UCSD-AML1 (cell line): ENCODE measurements around the gene CYP2A7.
"Not testable (repeated sequence)": the region's sequence is repeated elsewhere in the genome, so short reads cannot be mapped to it uniquely, and the experiment has no call there.

Experiments
- DNase-seq: peaks from one replicate; lab custom pipeline; 2025; ENCODE audit not compliant: unreplicated experiment; lab: John Stamatoyannopoulos, UW

The CYP2A7 gene

GRCh38 chr19:40899964-40900363 is 17.9 kb upstream of the CYP2A7 start:
- DNase-seq = peak; percentile 33

GRCh38 chr19:40896843-40897789 is 15.1 kb upstream of the CYP2A7 start:
- not testable (repeated sequence) for DNase-seq

- DNase-seq = no peak
Measured at GRCh38 chr19:40896418-40896796, 14.4 kb upstream of the CYP2A7 start.

DNA sequence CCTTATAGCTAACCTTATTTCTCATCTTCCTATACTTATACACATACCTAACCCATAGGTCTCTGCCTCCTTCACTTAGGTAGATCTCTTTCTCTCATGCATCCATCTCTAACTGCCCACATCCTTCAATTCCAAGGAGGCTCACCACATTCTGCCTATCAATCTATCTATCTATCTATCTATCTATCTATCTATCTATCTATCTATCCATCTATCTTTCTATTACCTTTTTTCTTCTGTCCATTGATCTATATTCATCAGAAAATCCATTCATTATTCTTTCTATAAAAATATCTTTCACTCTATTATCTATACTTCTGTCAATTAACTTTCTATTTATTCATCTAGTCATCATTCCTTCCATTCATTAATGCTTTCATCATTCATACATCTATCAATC is 11.1 kb upstream of the CYP2A7 start:
- no peak for DNase-seq

DNA sequence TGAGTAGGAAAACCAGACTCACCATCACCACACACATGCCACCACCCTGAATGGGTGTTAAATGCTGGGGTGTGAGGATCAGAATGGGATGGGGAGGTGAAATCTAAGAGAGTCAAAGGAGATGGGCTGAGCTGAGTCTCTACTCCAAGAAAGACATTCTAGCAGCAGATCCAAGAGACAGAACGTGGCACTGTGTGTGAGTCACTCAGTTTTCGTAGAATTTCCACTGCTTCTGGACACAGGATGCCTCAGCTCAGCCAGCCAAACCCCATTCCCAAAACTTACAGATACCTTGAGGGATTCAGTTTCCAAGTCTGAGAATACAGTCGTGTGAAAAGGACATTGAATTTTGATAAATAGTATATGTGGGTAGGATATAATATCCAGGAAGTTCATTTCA is 7.3 kb upstream of the CYP2A7 start:
- no peak for DNase-seq

- no peak for DNase-seq
Measured at GRCh38 chr19:40888191-40888590, 6.2 kb upstream of the CYP2A7 start.

GRCh38 chr19:40884187-40884931 is 2.3 kb upstream of the CYP2A7 start:
- not testable (repeated sequence) for DNase-seq

DNA sequence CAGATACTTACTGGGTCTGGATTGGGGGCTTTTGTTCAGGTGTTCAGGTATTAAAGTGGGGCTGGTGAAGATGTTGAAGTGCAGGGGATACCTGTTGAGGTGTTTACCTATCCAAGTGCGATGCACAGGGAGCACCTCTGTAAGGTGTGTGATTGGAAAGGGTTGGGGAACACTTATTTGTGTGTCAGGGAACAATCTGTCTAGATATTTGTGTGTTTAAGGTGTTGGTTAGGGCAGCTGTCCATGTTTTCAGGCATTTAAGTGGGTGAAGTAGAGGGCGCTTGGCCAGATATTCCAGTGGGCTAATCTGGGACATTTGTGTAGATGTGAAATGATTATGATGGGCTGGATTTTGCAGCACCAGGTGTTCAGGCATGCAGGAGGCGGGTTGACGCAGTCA is 2.7 kb downstream of the CYP2A7 start:
- not testable (repeated sequence) for DNase-seq

DNA sequence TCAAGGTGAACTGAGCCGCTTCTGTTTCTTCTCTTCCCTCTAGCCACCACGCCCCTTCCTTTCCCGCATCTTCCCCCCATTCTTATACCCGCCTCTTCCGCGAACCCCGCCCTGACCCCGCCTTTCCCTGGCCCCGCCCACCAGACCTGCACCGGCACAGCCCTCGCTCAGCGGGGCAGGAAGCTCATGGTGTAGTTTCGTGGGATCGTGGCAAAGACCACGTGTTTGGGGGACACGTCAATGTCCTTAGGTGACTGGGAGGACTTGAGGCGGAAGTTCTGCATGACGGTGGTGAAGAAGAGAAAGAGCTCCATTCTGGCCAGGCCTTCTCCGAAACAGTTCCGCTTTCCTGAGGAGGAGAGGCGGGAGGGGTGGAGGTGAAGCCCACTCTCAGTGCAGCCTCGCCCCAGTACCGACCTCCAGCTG is 6.5 kb downstream of the CYP2A7 start:
- DNase-seq = peak; percentile 88

DNA sequence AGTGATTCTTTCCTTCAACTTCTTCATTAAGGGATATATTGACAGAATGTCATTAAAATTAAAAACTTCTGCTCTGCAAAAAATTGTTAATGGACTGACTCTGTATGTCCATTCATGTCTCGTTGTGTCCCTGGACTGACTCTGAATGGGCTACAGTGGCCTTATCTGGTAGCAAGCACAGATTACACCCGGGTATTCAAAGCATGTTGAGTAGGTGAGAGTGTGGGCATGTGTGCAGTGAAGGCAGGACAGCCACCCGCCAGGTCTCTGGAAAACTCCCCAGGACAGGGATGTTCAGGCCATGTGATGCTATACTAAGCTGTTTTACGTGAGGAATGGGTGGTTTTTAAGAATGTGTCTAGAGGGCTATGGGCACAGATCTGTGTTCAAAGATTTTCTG is 7.2 kb downstream of the CYP2A7 start:
- not testable (repeated sequence) for DNase-seq

DNA sequence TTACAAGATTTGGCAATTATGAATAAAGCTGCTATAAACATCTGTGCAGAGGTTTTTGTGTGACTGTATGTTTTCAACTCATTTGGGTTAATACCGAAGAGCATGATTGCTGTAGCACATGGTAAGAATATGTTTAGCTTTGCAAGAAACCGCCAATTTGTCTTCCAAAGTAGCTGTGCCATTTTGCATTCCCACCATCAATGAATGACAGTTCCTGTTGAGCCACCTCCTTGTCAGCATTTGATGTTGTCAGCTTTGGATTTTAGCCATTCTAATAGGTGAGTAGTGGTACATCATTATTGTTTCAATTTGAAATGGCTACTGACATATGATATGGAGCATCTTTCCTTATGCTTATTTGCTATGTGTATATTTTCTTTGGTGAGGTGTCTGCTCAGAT is 8.2 kb downstream of the CYP2A7 start:
- DNase-seq = not testable (repeated sequence)

DNA sequence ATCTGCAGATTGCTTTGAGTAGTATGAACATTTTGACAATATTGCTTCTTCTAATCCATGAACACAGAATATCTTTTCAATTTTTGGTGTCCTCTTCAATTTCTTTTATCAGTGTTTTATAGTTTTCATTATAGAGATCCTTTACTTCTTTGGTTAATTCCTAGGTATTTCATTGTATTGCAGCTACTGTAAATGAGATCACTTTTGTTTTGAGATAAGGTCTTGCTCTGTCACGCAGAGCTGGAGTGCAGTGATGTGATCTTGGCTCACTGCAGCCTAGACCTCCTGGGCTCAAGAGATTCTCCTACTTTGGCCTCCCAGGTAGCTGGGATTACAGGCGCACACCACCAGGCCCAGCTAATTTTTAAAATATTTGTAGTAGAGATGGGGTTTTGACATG is 9.8 kb downstream of the CYP2A7 start:
- no peak for DNase-seq

DNA sequence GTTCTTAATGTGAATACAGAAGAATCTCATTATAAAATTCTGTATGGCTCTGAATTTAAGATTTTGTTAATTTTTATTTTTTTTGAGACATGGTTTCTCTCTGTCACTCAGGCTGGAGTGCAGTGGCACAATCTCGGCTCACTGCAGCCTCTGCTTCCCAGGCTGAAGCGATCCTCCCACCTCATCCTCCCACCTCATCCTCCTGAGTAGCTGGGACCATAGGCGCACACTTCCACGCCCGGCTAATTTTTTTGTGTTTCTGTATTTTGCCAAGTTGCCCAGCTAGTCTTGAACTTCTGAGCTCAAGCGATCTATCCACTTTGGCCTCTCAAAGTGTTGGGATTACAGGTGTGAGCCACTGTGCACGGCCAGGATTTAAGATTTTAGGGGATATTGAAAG is 14.3 kb downstream of the CYP2A7 start:
- DNase-seq = no peak

- DNase-seq = not testable (repeated sequence)
Measured at GRCh38 chr19:40864739-40865496, 17.1 kb downstream of the CYP2A7 start.

DNA sequence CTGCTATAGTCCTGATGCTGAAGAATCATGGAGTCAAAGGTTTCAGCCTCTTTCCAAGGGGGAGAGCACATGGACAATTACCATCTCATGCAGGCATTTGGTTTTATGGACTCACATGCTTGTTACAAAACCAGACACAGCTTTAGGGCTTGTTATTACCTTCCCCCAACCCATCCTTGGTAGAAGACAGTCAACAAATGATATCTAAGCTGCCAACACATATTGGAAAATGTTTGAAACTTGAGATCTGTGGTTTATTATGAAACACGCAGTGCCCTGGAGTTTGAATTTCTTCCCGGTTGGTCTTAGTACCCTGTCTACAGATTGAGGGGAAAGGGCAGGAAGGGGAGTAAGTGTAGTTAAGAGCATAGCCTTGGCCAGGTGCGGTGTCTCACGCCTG is 19.2 kb downstream of the CYP2A7 start:
- no peak for DNase-seq

DNA sequence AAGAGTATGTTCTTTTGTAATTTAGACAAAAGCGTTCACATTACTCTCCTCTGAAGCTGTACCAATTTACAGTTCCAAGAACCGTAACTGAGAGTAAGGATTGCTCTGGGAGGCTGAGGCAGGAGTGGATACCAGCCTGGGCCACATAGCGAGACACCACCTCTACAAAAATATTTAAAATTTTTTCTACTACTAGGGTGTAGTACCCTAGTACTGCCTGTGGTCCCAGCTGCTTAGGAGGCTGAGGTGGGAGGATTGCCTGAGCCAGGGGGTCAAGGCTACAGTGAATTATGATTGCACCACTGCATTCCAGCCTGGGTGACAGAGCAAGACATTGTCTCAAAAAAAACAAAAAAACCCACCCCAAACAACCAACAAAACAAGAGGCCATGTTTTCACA is 19.7 kb downstream of the CYP2A7 start:
- DNase-seq = no peak

DNA sequence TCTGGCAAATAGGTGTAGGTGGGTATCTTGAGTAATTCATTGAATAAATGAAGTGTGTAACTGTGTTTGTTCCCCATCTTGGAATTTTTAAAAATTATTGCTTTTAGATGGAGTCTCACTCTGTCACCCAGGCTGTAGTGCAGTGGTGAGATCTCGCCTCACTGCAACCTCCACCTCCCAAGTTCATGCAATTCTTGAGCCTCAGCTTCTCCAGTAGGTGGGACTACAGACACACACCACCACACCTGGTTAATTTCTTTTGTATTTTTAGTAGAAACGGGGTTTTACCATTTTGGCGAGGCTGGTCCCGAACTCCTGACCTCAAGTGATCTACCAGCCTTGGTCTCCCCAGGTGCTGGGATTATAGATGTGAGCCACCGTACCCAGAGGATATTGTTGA is 23.9 kb downstream of the CYP2A7 start:
- no peak for DNase-seq

DNA sequence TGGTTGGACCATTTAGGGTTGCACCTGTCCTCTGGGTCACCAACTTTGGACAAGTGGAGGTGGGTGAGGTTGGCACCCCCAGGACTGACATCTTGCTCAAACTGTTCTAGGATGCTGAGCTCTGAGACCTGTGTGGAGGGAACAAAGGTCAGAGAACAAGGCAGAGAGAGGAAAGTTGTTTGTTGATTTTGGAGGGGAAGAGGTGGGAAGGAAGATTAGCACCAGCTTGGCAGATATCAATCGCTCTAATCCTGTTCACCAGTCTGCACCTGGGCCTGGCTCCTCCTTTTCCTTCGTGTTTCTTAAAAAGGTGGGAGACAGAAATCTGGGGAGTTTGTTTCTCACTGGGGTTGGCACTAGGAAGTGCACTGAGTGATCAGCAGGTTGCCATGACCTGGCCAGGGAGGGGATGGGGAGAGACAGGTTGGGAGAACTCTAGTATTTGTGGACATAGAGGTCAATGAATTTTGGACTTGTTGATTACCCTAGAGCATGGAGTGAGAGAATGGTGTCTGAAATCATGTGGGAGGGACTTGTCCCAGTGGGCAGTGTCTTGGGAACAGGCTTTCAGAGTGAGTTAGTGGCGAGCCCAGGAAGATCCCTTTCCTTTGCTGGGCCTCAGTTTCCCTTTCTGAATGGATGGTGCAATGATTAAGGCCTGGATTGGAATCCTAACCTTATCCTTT is 29.4 kb downstream of the CYP2A7 start:
- not testable (repeated sequence) for DNase-seq

DNA sequence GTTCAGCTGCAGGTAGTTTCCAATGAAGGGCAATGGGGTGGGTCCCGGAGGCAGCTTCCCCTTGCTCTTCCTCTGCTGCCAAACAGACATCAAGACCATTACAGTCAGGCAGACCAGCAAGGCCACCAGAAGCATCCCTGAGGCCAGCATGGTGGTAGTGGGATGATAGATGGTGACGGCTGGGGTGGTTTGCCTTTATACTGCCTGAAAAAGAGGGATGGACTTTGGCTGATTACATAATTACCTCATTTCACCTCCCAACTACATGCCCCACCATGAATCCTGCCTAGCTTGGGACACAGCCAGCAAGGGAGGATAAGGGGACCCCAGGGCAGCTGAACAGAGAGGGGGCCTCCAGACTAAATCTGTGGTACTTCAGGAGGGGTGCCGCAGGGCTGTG is 31.8 kb downstream of the CYP2A7 start, which contains the start of gene CYP2A6:
Gene CYP2A6, minus strand, starts transcription at position 171 of the 400 bp plus-strand sequence. Its CDS starts 21 bp downstream, at position 150.
- DNase-seq = not testable (repeated sequence)

DNA sequence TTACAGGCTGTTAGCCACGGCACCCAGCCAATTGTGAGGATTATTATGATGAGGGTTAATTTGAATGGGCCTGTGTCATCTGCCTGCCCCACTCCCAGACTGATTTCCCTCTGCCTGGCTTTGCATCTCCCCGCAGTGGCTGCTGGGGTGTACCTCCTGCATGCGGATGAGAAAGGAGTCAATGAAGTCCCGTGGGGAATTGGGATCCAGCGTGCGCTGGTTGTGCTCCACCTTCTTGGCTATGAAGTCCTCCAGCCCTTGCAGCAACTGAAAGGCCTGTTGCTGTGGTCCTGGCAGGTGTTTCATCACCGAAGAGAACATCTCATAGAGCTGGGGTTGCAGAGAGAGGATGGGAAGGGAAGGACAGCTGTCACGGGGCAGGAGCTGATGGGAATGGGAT is 35.3 kb downstream of the CYP2A7 start:
- not testable (repeated sequence) for DNase-seq

GRCh38 chr19:40843653-40844052 is 38.4 kb downstream of the CYP2A7 start:
- DNase-seq = peak; percentile 66
